Right lobe of liver (tissue), 4 donors: Measurements from ENCODE around the gene NR2F1-AS1.

ENCODE experiments used
- POLR2A ChIP-seq: fragments of 450-650 bp; IDR thresholded peaks from one replicate; pipeline ENCODE4 v1.6.1; 2017; ENCODE audit warnings: antibody characterized with exemption, mild to moderate bottlenecking
- TF ChIP-seq, protein P1 (sequence below), 4 donors: fragments of 200-600 bp in 3 of 4; fragments of 450-650 bp in 1 of 4; IDR thresholded peaks; one replicate each; pipeline versions ENCODE4 v1.5.1 to v1.8.0; 2016 to 2022; ENCODE audit warnings: antibody characterized with exemption in 4 of 4, mild to moderate bottlenecking in 2 of 4
- donor health status: DM: no; HTN: no; CAD: no.
- donor health status: DM: no; HTN: no; CAD: no.
- donor health status: DM: no; HTN: yes; CAD: no.

DNA sequence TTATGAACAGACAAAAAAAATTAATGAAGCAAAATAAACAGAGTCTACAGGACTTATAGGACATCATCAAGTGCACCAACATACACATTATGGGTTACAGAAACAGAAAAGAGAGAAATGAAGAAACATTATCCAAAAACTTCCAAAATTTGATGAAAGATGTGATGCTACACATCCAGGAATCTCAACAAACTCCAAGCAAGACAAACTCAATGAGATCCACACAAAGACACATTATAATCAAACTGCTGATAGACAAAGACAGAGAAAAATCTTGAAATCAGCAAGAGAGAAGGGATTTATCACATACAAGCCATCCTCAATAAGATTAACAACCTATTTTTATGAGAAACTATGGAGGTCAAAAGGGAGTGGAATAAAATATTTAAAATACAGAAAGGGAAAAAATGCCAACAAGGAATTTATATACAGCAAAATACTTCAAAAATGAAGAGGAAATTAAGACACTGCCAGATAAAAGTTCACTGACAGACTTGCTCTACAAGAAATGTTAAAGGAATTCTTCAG is 101.0 kb downstream of the NR2F1-AS1 start:
- TF ChIP-seq POLR2A: no peak
- TF ChIP-seq, protein P1, sequence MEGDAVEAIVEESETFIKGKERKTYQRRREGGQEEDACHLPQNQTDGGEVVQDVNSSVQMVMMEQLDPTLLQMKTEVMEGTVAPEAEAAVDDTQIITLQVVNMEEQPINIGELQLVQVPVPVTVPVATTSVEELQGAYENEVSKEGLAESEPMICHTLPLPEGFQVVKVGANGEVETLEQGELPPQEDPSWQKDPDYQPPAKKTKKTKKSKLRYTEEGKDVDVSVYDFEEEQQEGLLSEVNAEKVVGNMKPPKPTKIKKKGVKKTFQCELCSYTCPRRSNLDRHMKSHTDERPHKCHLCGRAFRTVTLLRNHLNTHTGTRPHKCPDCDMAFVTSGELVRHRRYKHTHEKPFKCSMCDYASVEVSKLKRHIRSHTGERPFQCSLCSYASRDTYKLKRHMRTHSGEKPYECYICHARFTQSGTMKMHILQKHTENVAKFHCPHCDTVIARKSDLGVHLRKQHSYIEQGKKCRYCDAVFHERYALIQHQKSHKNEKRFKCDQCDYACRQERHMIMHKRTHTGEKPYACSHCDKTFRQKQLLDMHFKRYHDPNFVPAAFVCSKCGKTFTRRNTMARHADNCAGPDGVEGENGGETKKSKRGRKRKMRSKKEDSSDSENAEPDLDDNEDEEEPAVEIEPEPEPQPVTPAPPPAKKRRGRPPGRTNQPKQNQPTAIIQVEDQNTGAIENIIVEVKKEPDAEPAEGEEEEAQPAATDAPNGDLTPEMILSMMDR (IDR thresholded peaks at IDR 0.05): no peak
